NT2/D1 (cell line): ENCODE results near the gene MEG3.

Experiments used
- SUZ12 ChIP-seq: IDR thresholded peaks from 2 replicates; pipeline ENCODE4 v1.6.1; 2011; ENCODE audit not compliant: insufficient read length, insufficient read depth; ENCODE audit errors: extremely low read depth
- ZNF274 ChIP-seq: IDR thresholded peaks from 2 replicates; pipeline ENCODE4 v1.6.1; 2011; ENCODE audit warnings: mild to moderate bottlenecking, low read depth, low read length

DNA sequence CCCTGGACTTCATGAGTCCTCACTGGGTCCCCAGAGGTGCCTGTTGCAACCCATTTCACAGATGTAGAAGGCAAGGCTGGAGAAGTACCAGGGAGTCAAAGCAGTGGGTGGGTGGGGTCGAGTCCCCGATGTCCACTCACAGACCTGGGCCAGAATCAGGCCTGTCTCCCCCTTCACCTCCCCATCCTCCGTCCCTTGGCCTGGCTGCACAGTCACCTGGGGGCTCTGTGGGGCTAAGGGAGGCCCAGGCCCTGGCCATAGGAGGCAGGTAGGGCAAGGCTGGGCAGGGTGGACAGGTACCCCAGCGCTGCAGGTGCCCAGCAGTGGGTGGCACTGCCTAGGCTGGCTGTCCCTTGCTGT lies 48.1 kb downstream of the MEG3 start:
- no peak for TF ChIP-seq ZNF274
- TF ChIP-seq SUZ12 = no peak
